ENCODE results near the gene GMCL1.
"Not testable (repeated sequence)": the region's sequence is repeated elsewhere in the genome, so short reads cannot be mapped to it uniquely, and the experiment has no call there.

The GMCL1 gene

GRCh38 chr2:69890881-69891280, 61.4 kb downstream of the GMCL1 start:
- Histone ChIP-seq H4K20me1 (ENCODE audit: control insufficient read depth, insufficient read depth, low read depth, low read length) (0 out of 2 replicates have a peak, but pooled peaks cover 3% of the 10 kb centered on the region), H3K36me3 (ENCODE audit: control insufficient read depth, low read length) (peaks cover 14% of the 10 kb centered on the region), H3K27me3 (ENCODE audit: control insufficient read depth, low read length) (no peaks in the 10 kb centered on the region), H3K27ac (ENCODE audit: low read depth, low read length) (no peak overlapping the region), H3K4me2 (ENCODE audit: low read length) (no peak overlapping the region), H3F3A (ENCODE audit: control insufficient read depth, insufficient read depth) (no peaks in the 10 kb centered on the region), H3K4me1 (ENCODE audit: control insufficient read depth, low read length) (peaks cover 18% of the 10 kb centered on the region), H3K9me2 (replicated peaks; ENCODE audit: control insufficient read depth, low read length) (no peaks in the 10 kb centered on the region), H3K79me2 (ENCODE audit: control insufficient read depth, low read length) (peaks cover 26% of the 10 kb centered on the region), H3K9me3 (ENCODE audit: control insufficient read depth, insufficient read depth, low read length) (no peaks in the 10 kb centered on the region), H3K4me3 (ENCODE audit: low read length) (no peak overlapping the region)
- TF ChIP-seq CTCF (IDR thresholded peaks at IDR 0.05; ENCODE audit: low read depth, low read length, poor library complexity, severe bottlenecking) (no peak), EZH2phosphoT487 (IDR thresholded peaks at IDR 0.05; ENCODE audit: borderline replicate concordance, low read length) (no peak)

GRCh38 chr2:69892838-69893424, 63.5 kb downstream of the GMCL1 start:
- not testable (repeated sequence) for H3K9me3 ChIP-seq (ENCODE audit: control insufficient read depth, insufficient read depth, low read length); H4K20me1 ChIP-seq (ENCODE audit: control insufficient read depth, insufficient read depth, low read depth, low read length); H3K27ac ChIP-seq (ENCODE audit: low read depth, low read length); H3F3A ChIP-seq (ENCODE audit: control insufficient read depth, insufficient read depth); H3K27me3 ChIP-seq (ENCODE audit: control insufficient read depth, low read length); H3K9me2 ChIP-seq (replicated peaks; ENCODE audit: control insufficient read depth, low read length)
- H3K4me1 ChIP-seq (ENCODE audit: control insufficient read depth, low read length) = peaks cover 18% of the 10 kb centered on the region
- H3K4me2 ChIP-seq (ENCODE audit: low read length) = peak overlapping the region; percentile 93
- peaks cover 30% of the 10 kb centered on the region for H3K79me2 ChIP-seq (ENCODE audit: control insufficient read depth, low read length)
- H3K4me3 ChIP-seq (ENCODE audit: low read length) = peak overlapping the region; percentile 89
- H3K36me3 ChIP-seq (ENCODE audit: control insufficient read depth, low read length) = peaks cover 35% of the 10 kb centered on the region

GRCh38 chr2:69893684-69894551, 64.5 kb downstream of the GMCL1 start, which contains the start of gene SNRNP27:
SNRNP27 (plus strand) TSS chr2:69893956; CDS start chr2:69893985, 29 bp downstream.
- Histone ChIP-seq H3K9me3 (ENCODE audit: control insufficient read depth, insufficient read depth, low read length) (no peaks in the 10 kb centered on the region), H3K36me3 (ENCODE audit: control insufficient read depth, low read length) (peaks cover 45% of the 10 kb centered on the region), H3K9me2 (replicated peaks; ENCODE audit: control insufficient read depth, low read length) (no peaks in the 10 kb centered on the region), H3K79me2 (ENCODE audit: control insufficient read depth, low read length) (peaks cover 32% of the 10 kb centered on the region), H3K4me3 (ENCODE audit: low read length) (peak within 1 kb of the TSS; percentile 89), H4K20me1 (ENCODE audit: control insufficient read depth, insufficient read depth, low read depth, low read length) (0 out of 2 replicates have a peak, but pooled peaks cover 3% of the 10 kb centered on the region), H3K4me2 (ENCODE audit: low read length) (peak within 1 kb of the TSS; percentile 93), H3F3A (ENCODE audit: control insufficient read depth, insufficient read depth) (no peaks in the 10 kb centered on the region), H3K27ac (ENCODE audit: low read depth, low read length) (peak within 1 kb of the TSS; percentile 49), H3K27me3 (ENCODE audit: control insufficient read depth, low read length) (no peaks in the 10 kb centered on the region), H3K4me1 (ENCODE audit: control insufficient read depth, low read length) (peaks cover 18% of the 10 kb centered on the region)
- TF ChIP-seq CTCF (IDR thresholded peaks at IDR 0.05; ENCODE audit: low read depth, low read length, poor library complexity, severe bottlenecking) (no peak), EZH2phosphoT487 (IDR thresholded peaks at IDR 0.05; ENCODE audit: borderline replicate concordance, low read length) (no peak)

- H3K4me3 ChIP-seq (ENCODE audit: low read length) = peak overlapping the region; percentile 89
- H3K4me2 ChIP-seq (ENCODE audit: low read length) = peak overlapping the region; percentile 93
- H3F3A ChIP-seq (ENCODE audit: control insufficient read depth, insufficient read depth); H3K9me3 ChIP-seq (ENCODE audit: control insufficient read depth, insufficient read depth, low read length); H4K20me1 ChIP-seq (ENCODE audit: control insufficient read depth, insufficient read depth, low read depth, low read length); H3K27me3 ChIP-seq (ENCODE audit: control insufficient read depth, low read length); H3K27ac ChIP-seq (ENCODE audit: low read depth, low read length); H3K9me2 ChIP-seq (replicated peaks; ENCODE audit: control insufficient read depth, low read length): not testable (repeated sequence)
- H3K36me3 ChIP-seq (ENCODE audit: control insufficient read depth, low read length) = peaks cover 52% of the 10 kb centered on the region
- H3K79me2 ChIP-seq (ENCODE audit: control insufficient read depth, low read length) = peaks cover 37% of the 10 kb centered on the region
- peaks cover 18% of the 10 kb centered on the region for H3K4me1 ChIP-seq (ENCODE audit: control insufficient read depth, low read length)
Observed at GRCh38 chr2:69894737-69895136, 65.3 kb downstream of the GMCL1 start.

Measured in DOHH2 (cell line).